T47D (cell line): Measurements from ENCODE around the gene YPEL3.

ENCODE experiments used
- DNase-seq, 2 experiments: peaks; one replicate each; pipeline versions ENCODE4 v3.0.0 to v3.0.0-alpha.2; 2011 to 2012; ENCODE audit warnings: low read depth in 1 of 2, low spot score in 1 of 2
- JUND ChIP-seq: IDR thresholded peaks from 2 replicates; pipeline ENCODE4 v1.6.1; 2012; ENCODE audit warnings: low read depth
- in situ Hi-C: cut with HindIII; loops from 2 replicates; pipeline ENCODE4 v1.10.0; 2016; ENCODE audit warnings: low sequenced_read_pairs, low pct_unique_long_range_greater_than_20kb

The YPEL3 gene

DNA sequence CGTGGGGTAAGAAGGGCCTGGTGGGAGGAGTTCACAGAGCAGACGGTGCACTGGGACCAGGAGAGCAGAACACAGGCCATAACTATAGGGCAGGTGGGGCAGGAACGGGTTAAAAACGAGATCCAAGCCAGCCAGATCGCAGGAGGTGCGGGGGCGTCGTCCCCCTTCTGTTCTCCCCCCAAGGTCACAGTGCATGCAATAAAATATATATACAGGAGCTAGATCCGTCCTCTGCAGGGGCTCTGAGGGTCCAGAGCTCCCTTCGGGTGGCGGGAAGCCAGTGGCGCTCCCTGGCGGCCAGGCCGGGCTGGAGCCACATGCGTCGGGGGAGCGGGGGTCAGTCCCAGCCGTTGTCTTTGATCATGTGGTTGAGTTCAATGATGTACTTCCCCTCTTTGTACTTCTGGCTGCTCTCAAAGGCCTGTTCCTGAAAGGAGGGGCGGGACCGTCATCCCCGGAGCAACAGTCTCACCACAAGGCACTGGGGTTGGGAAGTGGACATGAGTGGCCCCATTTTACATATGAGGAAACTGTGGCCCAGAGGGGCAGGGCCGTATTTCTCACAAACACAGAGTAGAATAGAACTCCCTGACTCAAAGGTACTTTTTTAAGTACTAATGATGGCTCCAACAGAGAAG, 3.5 kb downstream of the YPEL3 start:
- peak; percentile 44 to 46 for DNase-seq
- in situ Hi-C loops = no loop called here
- TF ChIP-seq JUND = no peak

DNA sequence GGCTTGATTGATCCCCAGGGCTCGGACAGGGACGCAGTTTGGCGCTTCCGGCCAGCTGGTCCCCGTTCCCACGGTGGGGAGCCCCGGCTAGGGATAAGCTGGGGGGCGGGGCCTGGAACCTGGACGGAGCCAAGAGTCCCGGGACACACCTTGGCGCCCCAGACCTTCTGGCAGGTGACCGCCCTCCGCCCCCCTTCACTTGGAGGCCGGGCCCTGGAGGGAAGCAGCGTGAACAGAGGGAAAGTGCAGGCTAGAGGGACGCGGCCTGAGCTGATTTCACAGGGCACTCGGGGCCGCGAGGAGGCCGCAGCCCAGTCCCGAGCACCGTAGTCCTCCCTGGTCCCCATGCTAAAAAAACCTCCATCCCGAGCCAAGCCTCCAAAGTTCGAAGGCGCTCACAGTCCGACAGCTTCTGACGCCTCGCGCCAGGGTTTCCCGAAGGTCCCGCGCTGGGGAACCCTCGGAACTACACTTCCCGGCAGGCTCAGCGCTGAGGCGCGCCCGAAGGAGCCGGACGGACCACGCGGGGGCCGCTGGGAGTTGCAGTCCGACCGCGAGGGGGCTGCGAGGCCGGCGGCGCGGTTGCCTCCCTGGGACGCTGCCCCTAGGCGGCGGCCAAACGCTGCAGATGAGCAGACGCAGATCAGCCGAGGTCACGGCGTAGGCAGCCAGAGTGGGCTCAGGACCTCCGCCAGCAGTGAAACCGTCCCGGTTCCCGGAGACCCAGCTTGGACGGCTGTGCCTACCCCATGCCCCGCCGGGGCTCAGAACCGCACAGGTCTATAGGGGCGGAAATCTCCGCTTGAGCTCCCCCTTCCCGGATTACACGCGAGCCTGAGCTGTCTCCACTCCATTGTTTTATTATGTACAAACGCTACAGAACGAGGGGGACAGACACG, 4.3 kb downstream of the YPEL3 start, which contains the start of gene TBX6:
Gene TBX6 (minus strand): TSS at position 451 of the 899 bp plus-strand sequence. CDS start 731 bp downstream, outside the sequence.
- in situ Hi-C loops = no loop called here
- no peak for TF ChIP-seq JUND
- peak; percentile 91 to 93 for DNase-seq

GRCh38 chr16:30090610-30091331, 5.2 kb downstream of the YPEL3 start:
- in situ Hi-C loops = no loop called here
- DNase-seq = no peak
- no peak for TF ChIP-seq JUND

DNA sequence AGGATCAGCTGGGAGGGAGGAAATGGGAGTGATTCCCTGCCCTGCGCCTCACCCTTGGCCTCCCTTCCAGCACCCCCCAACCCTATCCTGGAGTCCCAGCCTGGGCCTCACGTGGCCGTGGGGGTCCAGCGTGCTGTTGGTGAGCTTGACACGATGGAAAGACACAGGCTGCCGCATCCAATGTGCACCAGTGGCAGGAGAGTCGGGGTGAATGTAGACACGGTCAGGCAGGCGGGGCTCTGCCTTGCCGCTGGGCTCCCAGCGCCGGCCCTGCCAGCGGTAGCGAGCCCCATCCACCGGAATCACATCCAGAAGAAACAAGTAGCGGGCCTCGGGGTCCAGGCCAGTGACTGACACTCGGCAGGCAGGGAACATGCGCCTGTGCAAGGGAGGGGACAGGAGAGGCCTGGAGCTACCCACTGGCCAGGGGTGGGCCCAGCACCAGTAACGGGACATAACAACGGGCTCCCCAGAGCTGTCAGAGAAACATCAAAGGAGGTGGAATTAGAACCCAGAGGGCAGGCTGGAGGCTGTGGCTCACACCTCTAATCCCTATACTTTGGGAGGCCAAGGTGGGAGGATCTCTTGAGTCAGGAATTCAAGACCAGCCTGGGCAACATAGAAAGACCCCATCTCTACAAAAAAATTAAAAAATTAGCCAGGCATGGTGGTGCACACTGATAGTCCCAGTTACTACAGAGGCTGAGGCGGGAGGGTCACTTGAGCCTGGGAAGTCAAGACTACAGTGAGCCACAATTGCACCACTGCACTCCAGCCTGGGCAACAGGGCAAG, 7.0 kb downstream of the YPEL3 start:
- in situ Hi-C loops = no loop called here
- no peak for TF ChIP-seq JUND
- no peak for DNase-seq

GRCh38 chr16:30088237-30088831, 7.7 kb downstream of the YPEL3 start:
- in situ Hi-C loops = no loop called here

GRCh38 chr16:30087181-30087898, 8.7 kb downstream of the YPEL3 start:
- no peak for DNase-seq
- no peak for TF ChIP-seq JUND
- in situ Hi-C loops = no loop called here

More at GRCh38 chr16:30088237-30088831, 7.7 kb downstream of the YPEL3 start:
- no peak for DNase-seq
- TF ChIP-seq JUND = no peak

GRCh38 chr16:30086291-30087140, 9.5 kb downstream of the YPEL3 start:
- no peak for TF ChIP-seq JUND

GRCh38 chr16:30085820-30086219, 10.2 kb downstream of the YPEL3 start:
- no peak for DNase-seq
- in situ Hi-C loops = no loop called here
- no peak for TF ChIP-seq JUND

More at GRCh38 chr16:30086291-30087140, 9.5 kb downstream of the YPEL3 start:
- in situ Hi-C loops = no loop called here
- no peak for DNase-seq

GRCh38 chr16:30085247-30085646, 10.8 kb downstream of the YPEL3 start:
- TF ChIP-seq JUND = no peak
- DNase-seq = no peak
- in situ Hi-C loops = no loop called here

DNA sequence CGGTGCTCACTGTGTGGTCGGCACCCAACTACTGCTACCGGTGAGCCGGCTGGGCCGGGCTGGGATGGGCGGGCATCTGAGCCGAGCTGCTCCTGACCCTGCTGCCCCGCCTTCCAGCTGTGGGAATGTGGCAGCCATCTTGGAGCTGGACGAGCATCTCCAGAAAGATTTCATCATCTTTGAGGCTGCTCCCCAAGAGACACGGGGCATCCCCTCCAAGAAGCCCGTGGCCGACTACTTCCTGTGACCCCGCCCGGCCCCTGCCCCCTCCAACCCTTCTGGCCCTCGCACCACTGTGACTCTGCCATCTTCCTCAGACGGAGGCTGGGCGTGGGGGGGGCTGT, 11.2 kb downstream of the YPEL3 start:
- in situ Hi-C loops = no loop called here
- DNase-seq = no peak
- no peak for TF ChIP-seq JUND
